Smooth muscle cell (in vitro differentiated cells): Measurements from ENCODE around the gene ITM2C. TPM values are rescaled to one million over a fixed set of nuclear protein-coding genes. Genes with fewer than 3 reads are reported as not detected.

ENCODE experiments used
- DNase-seq: peaks from one replicate; lab custom pipeline; 2025; ENCODE audit not compliant: unreplicated experiment; lab: John Stamatoyannopoulos, UW
- H2AFZ ChIP-seq: fragments of 200-600 bp; sonication (generic); 2 replicates; pipeline ENCODE4 v1.6.0; 2016; ENCODE audit warnings: antibody characterized with exemption, low read depth, mild to moderate bottlenecking
- H3F3A ChIP-seq: fragments of 200-600 bp; sonication (generic); 2 replicates; pipeline ENCODE4 v1.6.0; 2017; ENCODE audit warnings: antibody characterized with exemption, low read depth
- H3K27ac ChIP-seq: fragments of 200-600 bp; sonication (generic); 2 replicates; pipeline ENCODE4 v1.5.1; 2016; ENCODE audit warnings: low read depth, mild to moderate bottlenecking
- H3K27me3 ChIP-seq: fragments of 200-600 bp; sonication (generic); 2 replicates; pipeline ENCODE4 v1.6.1; 2016; ENCODE audit warnings: low read depth, mild to moderate bottlenecking
- H3K36me3 ChIP-seq: fragments of 200-600 bp; sonication (generic); 2 replicates; pipeline ENCODE4 v1.5.1; 2016; ENCODE audit warnings: low read depth
- H3K4me1 ChIP-seq: fragments of 200-600 bp; sonication (generic); 2 replicates; pipeline ENCODE4 v1.5.1; 2016; ENCODE audit warnings: low read depth
- H3K4me2 ChIP-seq: fragments of 200-600 bp; sonication (generic); 2 replicates; pipeline ENCODE4 v1.6.0; 2016; ENCODE audit warnings: mild to moderate bottlenecking
- H3K4me3 ChIP-seq: fragments of 200-600 bp; sonication (generic); 2 replicates; pipeline ENCODE4 v1.5.1; 2016; ENCODE audit warnings: mild to moderate bottlenecking
- H3K79me2 ChIP-seq: fragments of 200-600 bp; sonication (generic); 2 replicates; pipeline ENCODE4 v1.6.0; 2016; ENCODE audit warnings: low read depth, mild to moderate bottlenecking
- H3K9ac ChIP-seq: fragments of 200-600 bp; sonication (generic); 2 replicates; pipeline ENCODE4 v1.6.0; 2016; ENCODE audit warnings: low read depth
- H3K9me3 ChIP-seq: fragments of 200-600 bp; sonication (generic); replicated peaks from 2 replicates; pipeline ENCODE4 v1.5.1; 2016; ENCODE audit warnings: low read depth
- H4K20me1 ChIP-seq: fragments of 200-600 bp; sonication (generic); 2 replicates; pipeline ENCODE4 v1.6.0; 2016; ENCODE audit warnings: low read depth
- CTCF ChIP-seq: fragments of 200-600 bp; sonication (generic); IDR thresholded peaks from 2 replicates; pipeline ENCODE4 v1.5.1; 2017; ENCODE audit warnings: borderline replicate concordance, mild to moderate bottlenecking, antibody characterized with exemption; ENCODE audit not compliant: insufficient read depth, poor library complexity, severe bottlenecking
- WGBS: methylation state at CpG from one replicate; pipeline ENCODE4 v1.1.7; 2016; ENCODE audit warnings: low lambda C conversion rate; 5-methylcytosine and 5-hydroxymethylcytosine counted together
- polyA plus RNA-seq: library from polyadenylated mRNA; unstranded; fragments of >200 nt; fragmentation: Nextera tagmentation; extraction: Ambion mirVana; gene quantifications from 2 replicates; pipeline ENCODE4 v1.2.1, GENCODE V29; 2016
- total RNA-seq: library from RNA; depleted of rRNA; stranded (reverse); fragments of >200 nt; gene quantifications from 2 replicates; pipeline ENCODE4 v1.2.3, GENCODE V29; 2014

ITM2C gene
- total and polyA plus RNA-seq, 2 experiments from 2014 or later: 344 to 600 TPM

GRCh38 chr2:230898713-230899091, 34.0 kb downstream of the ITM2C start:
- no peaks in the 10 kb centered on the region for H3K79me2 ChIP-seq
- H3K9ac ChIP-seq: no peak overlapping the region
- no peak overlapping the region for H3K4me2 ChIP-seq
- no peaks in the 10 kb centered on the region for H3F3A ChIP-seq
- H3K9me3 ChIP-seq: no peaks in the 10 kb centered on the region
- no peak overlapping the region for H3K27ac ChIP-seq
- no peaks in the 10 kb centered on the region for H4K20me1 ChIP-seq
- H3K36me3 ChIP-seq: no peaks in the 10 kb centered on the region
- DNase-seq: no peak
- H3K4me1 ChIP-seq: no peaks in the 10 kb centered on the region
- H3K4me3 ChIP-seq: no peak overlapping the region
- H2AFZ ChIP-seq: no peak overlapping the region
- peaks cover 18% of the 10 kb centered on the region for H3K27me3 ChIP-seq
- 79% methylated on average over 8 of the region's 8 CpGs for WGBS
- TF ChIP-seq CTCF: no peak

- Histone ChIP-seq H3K4me2 (no peak overlapping the region), H3K4me3 (no peak overlapping the region), H3K9me3 (no peaks in the 10 kb centered on the region), H3K4me1 (no peaks in the 10 kb centered on the region), H3K79me2 (no peaks in the 10 kb centered on the region), H3K9ac (no peak overlapping the region), H3K36me3 (no peaks in the 10 kb centered on the region), H3K27ac (no peak overlapping the region), H2AFZ (no peak overlapping the region), H3F3A (no peaks in the 10 kb centered on the region), H4K20me1 (no peaks in the 10 kb centered on the region), H3K27me3 (peaks cover 18% of the 10 kb centered on the region)
- no peak for TF ChIP-seq CTCF
- no peak for DNase-seq
- 45% methylated on average over 5 of the region's 5 CpGs for WGBS
These were observed 34.5 kb downstream of the ITM2C start for GRCh38 chr2:230899287-230899686.

- no peaks in the 10 kb centered on the region for H3K36me3 ChIP-seq
- no peak overlapping the region for H3K4me2 ChIP-seq
- H3K9ac ChIP-seq: no peak overlapping the region
- WGBS: 93% methylated on average over 4 of the region's 4 CpGs
- no peaks in the 10 kb centered on the region for H4K20me1 ChIP-seq
- H3K27me3 ChIP-seq: peaks cover 18% of the 10 kb centered on the region
- H3K4me3 ChIP-seq: no peak overlapping the region
- no peak for DNase-seq
- H3K79me2 ChIP-seq: no peaks in the 10 kb centered on the region
- no peaks in the 10 kb centered on the region for H3K9me3 ChIP-seq
- H2AFZ ChIP-seq: no peak overlapping the region
- no peaks in the 10 kb centered on the region for H3K4me1 ChIP-seq
- H3K27ac ChIP-seq: no peak overlapping the region
- H3F3A ChIP-seq: no peaks in the 10 kb centered on the region
- no peak for TF ChIP-seq CTCF
These were observed 35.0 kb downstream of the ITM2C start for GRCh38 chr2:230899786-230900185.

- no peaks in the 10 kb centered on the region for H3K36me3 ChIP-seq
- no peaks in the 10 kb centered on the region for H3K9me3 ChIP-seq
- no peak for DNase-seq
- H3K79me2 ChIP-seq: no peaks in the 10 kb centered on the region
- no peak overlapping the region for H3K4me2 ChIP-seq
- TF ChIP-seq CTCF: no peak
- no peaks in the 10 kb centered on the region for H3F3A ChIP-seq
- H3K4me3 ChIP-seq: no peak overlapping the region
- H2AFZ ChIP-seq: no peak overlapping the region
- H3K4me1 ChIP-seq: peaks cover under 1% of the 10 kb centered on the region
- no peak overlapping the region for H3K9ac ChIP-seq
- peaks cover 18% of the 10 kb centered on the region for H3K27me3 ChIP-seq
- 87% methylated on average over 10 of the region's 10 CpGs for WGBS
- no peak overlapping the region for H3K27ac ChIP-seq
- H4K20me1 ChIP-seq: no peaks in the 10 kb centered on the region
These were observed 35.7 kb downstream of the ITM2C start for GRCh38 chr2:230900336-230900995.
